H9 (cell line): Measurements from ENCODE around the gene NIM1K. TPM values are rescaled to one million over a fixed set of nuclear protein-coding genes. Genes with fewer than 3 reads are reported as not detected.
"Not testable (repeated sequence)": the region's sequence is repeated elsewhere in the genome, so short reads cannot be mapped to it uniquely, and the experiment has no call there.

ENCODE experiments used
- DNase-seq: peaks from one replicate; pipeline ENCODE4 v3.0.0-alpha.2; 2017
- H2AFZ ChIP-seq: one replicate; pipeline ENCODE4 v1.6.1; 2013; ENCODE audit warnings: mild to moderate bottlenecking, low read length, control low read depth, moderate library complexity
- H2AK5ac ChIP-seq: 2 replicates; pipeline ENCODE4 v1.6.1; 2013; ENCODE audit warnings: low read length, control low read depth, mixed read lengths; ENCODE audit not compliant: insufficient read length
- H2BK120ac ChIP-seq: one replicate; pipeline ENCODE4 v1.6.1; 2013; ENCODE audit warnings: low read depth, mild to moderate bottlenecking, low read length, control low read depth, inconsistent platforms; ENCODE audit not compliant: poor library complexity, severe bottlenecking
- H2BK12ac ChIP-seq: 2 replicates; pipeline ENCODE4 v1.6.1; 2013; ENCODE audit warnings: low read length, control low read depth, mixed read lengths, low read depth; ENCODE audit not compliant: insufficient read length
- H2BK15ac ChIP-seq: 2 replicates; pipeline ENCODE4 v1.6.1; 2013; ENCODE audit warnings: low read depth, low read length, control low read depth
- H2BK20ac ChIP-seq: one replicate; pipeline ENCODE4 v1.6.1; 2013; ENCODE audit warnings: low read depth, mild to moderate bottlenecking, low read length, control low read depth, inconsistent platforms; ENCODE audit not compliant: poor library complexity, severe bottlenecking
- H2BK5ac ChIP-seq: 2 replicates; pipeline ENCODE4 v1.6.1; 2013; ENCODE audit warnings: low read length, control low read depth, mixed read lengths; ENCODE audit not compliant: insufficient read length
- H3K14ac ChIP-seq: 2 replicates; pipeline ENCODE4 v1.6.1; 2013; ENCODE audit warnings: low read length, control low read depth; ENCODE audit not compliant: insufficient read depth
- H3K18ac ChIP-seq: 2 replicates; pipeline ENCODE4 v1.6.1; 2013; ENCODE audit warnings: low read depth, mild to moderate bottlenecking, mixed read lengths, low read length, control low read depth; ENCODE audit not compliant: insufficient read length
- H3K23ac ChIP-seq: 2 replicates; pipeline ENCODE4 v1.6.1; 2013; ENCODE audit warnings: low read length, control low read depth, mixed read lengths, low read depth; ENCODE audit not compliant: insufficient read length
- H3K23me2 ChIP-seq: 2 replicates; pipeline ENCODE4 v1.6.1; 2013; ENCODE audit warnings: low read depth, mild to moderate bottlenecking, mixed read lengths, low read length, control low read depth; ENCODE audit not compliant: insufficient read length, poor library complexity, severe bottlenecking
- H3K27ac ChIP-seq: 2 replicates; pipeline ENCODE4 v1.5.1; 2013; ENCODE audit warnings: low read length, control low read depth, mixed read lengths, low read depth; ENCODE audit not compliant: insufficient read length
- H3K27me3 ChIP-seq: 2 replicates; pipeline ENCODE4 v1.6.1; 2013; ENCODE audit warnings: low read length, control low read depth, inconsistent platforms; ENCODE audit not compliant: insufficient read depth
- H3K4ac ChIP-seq: 2 replicates; pipeline ENCODE4 v1.6.1; 2013; ENCODE audit warnings: low read depth, mild to moderate bottlenecking, control low read depth, inconsistent platforms, low read length, moderate library complexity
- H3K4me1 ChIP-seq: 2 replicates; pipeline ENCODE4 v1.6.1; 2013; ENCODE audit warnings: low read length, control low read depth, inconsistent platforms; ENCODE audit not compliant: insufficient read depth
- H3K4me2 ChIP-seq: 2 replicates; pipeline ENCODE4 v1.6.1; 2013; ENCODE audit warnings: low read length, control low read depth, mixed read lengths; ENCODE audit not compliant: insufficient read length, insufficient read depth
- H3K56ac ChIP-seq: 2 replicates; pipeline ENCODE4 v1.6.1; 2013; ENCODE audit warnings: low read depth, mild to moderate bottlenecking, mixed read lengths, low read length, control low read depth; ENCODE audit not compliant: insufficient read length
- H3K79me1 ChIP-seq: 2 replicates; pipeline ENCODE4 v1.6.1; 2013; ENCODE audit warnings: low read depth, mild to moderate bottlenecking, moderate library complexity, low read length, control low read depth, inconsistent platforms; ENCODE audit not compliant: insufficient read depth, poor library complexity, severe bottlenecking
- H3K79me2 ChIP-seq: 2 replicates; pipeline ENCODE4 v1.6.1; 2013; ENCODE audit warnings: low read length, control low read depth, inconsistent platforms; ENCODE audit not compliant: insufficient read depth
- H3K9ac ChIP-seq: 2 replicates; pipeline ENCODE4 v1.6.1; 2013; ENCODE audit warnings: low read length, control low read depth, mixed read lengths; ENCODE audit not compliant: insufficient read length; ENCODE audit errors: extremely low read depth
- H3K9me3 ChIP-seq: one replicate; pipeline ENCODE4 v1.6.1; 2013; ENCODE audit warnings: low read depth, low read length, inconsistent platforms; ENCODE audit not compliant: control insufficient read depth
- H3T11ph ChIP-seq: one replicate; pipeline ENCODE4 v1.6.1; 2013; ENCODE audit warnings: mild to moderate bottlenecking, low read length, control low read depth, inconsistent platforms
- H4K20me1 ChIP-seq: one replicate; pipeline ENCODE4 v1.6.1; 2013; ENCODE audit not compliant: control insufficient read depth, insufficient read length, insufficient read depth
- H4K5ac ChIP-seq: 2 replicates; pipeline ENCODE4 v1.6.1; 2013; ENCODE audit warnings: low read depth, mild to moderate bottlenecking, mixed read lengths, low read length, control low read depth; ENCODE audit not compliant: insufficient read length
- H4K8ac ChIP-seq: replicated peaks from 2 replicates; pipeline ENCODE4 v1.6.1; 2013; ENCODE audit warnings: low read length, control low read depth, mixed read lengths, low read depth; ENCODE audit not compliant: insufficient read length
- H4K91ac ChIP-seq: 2 replicates; pipeline ENCODE4 v1.6.1; 2013; ENCODE audit warnings: low read depth, mild to moderate bottlenecking, moderate library complexity, mixed read lengths, low read length, control low read depth; ENCODE audit not compliant: insufficient read length
- H3K27ac Mint-ChIP-seq, 3 experiments: 2 replicates in 2 of 3; 3 replicates in 1 of 3; pipeline ENCODE4 v1.8.0; 2020 to 2021; ENCODE audit warnings: mixed read lengths in 3 of 3, mild to moderate bottlenecking in 1 of 3, moderate library complexity in 1 of 3
- H3K27me3 Mint-ChIP-seq: 2 replicates; pipeline ENCODE4 v1.8.0; 2021; ENCODE audit warnings: low read depth, mild to moderate bottlenecking, moderate library complexity, mixed read lengths
- H3K36me3 Mint-ChIP-seq, 3 experiments: 2 replicates in 2 of 3; 3 replicates in 1 of 3; pipeline ENCODE4 v1.8.0; 2020 to 2021; ENCODE audit warnings: low read depth in 3 of 3, mixed read lengths in 3 of 3; ENCODE audit not compliant: insufficient read depth in 1 of 3
- H3K4me1 Mint-ChIP-seq, 2 experiments: 2 replicates each; pipeline ENCODE4 v1.8.0; 2020; ENCODE audit warnings: mixed read lengths in 2 of 2
- H3K4me3 Mint-ChIP-seq, 2 experiments: 2 replicates in 1 of 2; 3 replicates in 1 of 2; pipeline ENCODE4 v1.8.0; 2020 to 2021; ENCODE audit warnings: mild to moderate bottlenecking in 2 of 2, mixed read lengths in 2 of 2, moderate library complexity in 1 of 2
- H3K9me3 Mint-ChIP-seq, 2 experiments: 2 replicates in 1 of 2; 3 replicates in 1 of 2; pipeline ENCODE4 v1.8.0; 2020; ENCODE audit warnings: mild to moderate bottlenecking in 2 of 2, mixed read lengths in 2 of 2, moderate library complexity in 1 of 2
- CTCF ChIP-seq: fragments of 200-600 bp; sonication (generic); conservative IDR thresholded peaks from 3 replicates; pipeline ENCODE4 v1.8.0; 2021; ENCODE audit warnings: antibody characterized with exemption, mild to moderate bottlenecking
- WGBS: extraction: QIAGEN DNeasy Blood & Tissue Kit; methylation state at CpG from one replicate; pipeline ENCODE4 v1.1.7; 2013; ENCODE audit warnings: missing lambda C conversion rate, low lambda C conversion rate, mixed read lengths; ENCODE audit not compliant: insufficient read length; ENCODE audit errors: extremely low coverage; 5-methylcytosine and 5-hydroxymethylcytosine counted together
- total RNA-seq: library from RNA; stranded (reverse); gene quantifications from 2 replicates; pipeline ENCODE4 v1.2.1, GENCODE V29; 2021

The NIM1K gene
- total RNA-seq, 1 experiment from 2014 or later: 0.07 TPM

GRCh38 chr5:43320846-43321245, 128.8 kb downstream of the NIM1K start:
- DNase-seq: no peak
- H3K4me3 Mint-ChIP-seq: no peak overlapping the region
- no peak for TF ChIP-seq CTCF
- H3K4ac ChIP-seq: no peak overlapping the region
- no peak overlapping the region for H2BK12ac ChIP-seq
- H3K4me1 ChIP-seq: no peaks in the 10 kb centered on the region
- H2AK5ac ChIP-seq: no peak overlapping the region
- H3K9me3 ChIP-seq: no peaks in the 10 kb centered on the region
- H3K9me3 Mint-ChIP-seq: peaks cover 0 to 4% of the 10 kb centered on the region in 2 experiments; a peak in 2 of 5 replicates
- H3K9ac ChIP-seq: no peak overlapping the region
- H3K27ac Mint-ChIP-seq: no peak overlapping the region
- H3K27me3 ChIP-seq: no peaks in the 10 kb centered on the region
- no peak overlapping the region for H4K8ac ChIP-seq
- no peak overlapping the region for H3K56ac ChIP-seq
- H3T11ph ChIP-seq: no peak overlapping the region
- H2AFZ ChIP-seq: no peak overlapping the region
- no peak overlapping the region for H4K5ac ChIP-seq
- no peaks in the 10 kb centered on the region for H3K79me1 ChIP-seq
- H2BK15ac ChIP-seq: no peak overlapping the region
- no CpG with 5 or more reads among the region's 4 CpGs for WGBS
- no peak overlapping the region for H3K4me2 ChIP-seq
- H2BK5ac ChIP-seq: no peak overlapping the region
- H3K23me2 ChIP-seq: no peaks in the 10 kb centered on the region
- H3K4me1 Mint-ChIP-seq: no peaks in the 10 kb centered on the region
- peaks cover 0 to 2% (median 0%) of the 10 kb centered on the region in 3 experiments; a peak in 2 of 7 replicates for H3K36me3 Mint-ChIP-seq
- no peaks in the 10 kb centered on the region for H4K20me1 ChIP-seq
- H2BK120ac ChIP-seq: no peak overlapping the region
- peaks cover under 1% of the 10 kb centered on the region; the same call in 1 of the 2 replicates for H3K27me3 Mint-ChIP-seq
- H3K18ac ChIP-seq: no peak overlapping the region
- no peak overlapping the region for H2BK20ac ChIP-seq
- H4K91ac ChIP-seq: no peak overlapping the region
- H3K14ac ChIP-seq: no peak overlapping the region
- H3K23ac ChIP-seq: no peak overlapping the region
- H3K79me2 ChIP-seq: no peaks in the 10 kb centered on the region
- H3K27ac ChIP-seq: no peak overlapping the region

- H3K79me2 ChIP-seq: not testable (repeated sequence)
These were observed 131.5 kb downstream of the NIM1K start for GRCh38 chr5:43323488-43323887.

More at GRCh38 chr5:43323488-43323887, 131.5 kb downstream of the NIM1K start:
- not testable (repeated sequence) for H4K91ac ChIP-seq, H2BK5ac ChIP-seq, H3K27ac ChIP-seq, H4K20me1 ChIP-seq, H3K27me3 Mint-ChIP-seq, H3T11ph ChIP-seq, H3K9me3 ChIP-seq, H3K14ac ChIP-seq, H3K79me1 ChIP-seq, H3K23me2 ChIP-seq, H3K4ac ChIP-seq, H4K5ac ChIP-seq, H3K4me3 Mint-ChIP-seq, H3K4me1 Mint-ChIP-seq, H3K18ac ChIP-seq, H2BK12ac ChIP-seq, H4K8ac ChIP-seq, DNase-seq, H2BK120ac ChIP-seq, H2BK15ac ChIP-seq, H3K27me3 ChIP-seq, H3K4me1 ChIP-seq, H3K23ac ChIP-seq, H3K36me3 Mint-ChIP-seq, H3K56ac ChIP-seq, H2BK20ac ChIP-seq, H3K27ac Mint-ChIP-seq, H2AK5ac ChIP-seq, H3K9ac ChIP-seq, H3K4me2 ChIP-seq, H2AFZ ChIP-seq
- peaks cover 8 to 10% of the 10 kb centered on the region in 2 experiments; a peak in 4 of 5 replicates for H3K9me3 Mint-ChIP-seq
- no CpG with 5 or more reads among the region's 3 CpGs for WGBS
